Measurements from ENCODE around the gene CNPY3. TPM values are rescaled to one million over a fixed set of nuclear protein-coding genes. Genes with fewer than 3 reads are reported as not detected.
A peak's percentile ranks its signal among the peaks of the same experiment; 100 is the strongest.

CNPY3 gene
- total and polyA plus RNA-seq, 8 donors: 59.2 to 74.1 (median 66.2) TPM

- Histone ChIP-seq H3K9me3 (no peaks in the 10 kb centered on the region), H3K27me3 (peaks cover 0 to 18% of the 10 kb centered on the region in 2 donors), H3K4me1 (peaks cover 0 to 7% of the 10 kb centered on the region in 2 donors), H3K27ac (no peak overlapping the region), H3K36me3 (no peaks in the 10 kb centered on the region), H3K4me3 (no peak overlapping the region)
- ATAC-seq (no peak), DNase-seq (no peak)
- intact Hi-C loops (cut with DNase I): no loop called here
- no peak for TF ChIP-seq CTCF (IDR thresholded peaks at IDR 0.05)
These were observed 13.0 kb upstream of the CNPY3 start for GRCh38 chr6:42916288-42916687.

- Histone ChIP-seq H3K9me3 (no peaks in the 10 kb centered on the region), H3K4me3 (no peak overlapping the region), H3K27me3 (peaks cover 0 to 11% of the 10 kb centered on the region in 2 donors), H3K36me3 (no peaks in the 10 kb centered on the region), H3K4me1 (peaks cover 0 to 14% of the 10 kb centered on the region in 2 donors), H3K27ac (no peak overlapping the region)
- intact Hi-C loops (cut with DNase I): no loop called here
- no peak for TF ChIP-seq CTCF (IDR thresholded peaks at IDR 0.05)
- ATAC-seq (no peak), DNase-seq (no peak)
These were observed 7.5 kb upstream of the CNPY3 start for GRCh38 chr6:42921801-42922200.

GRCh38 chr6:42923666-42924065 lies 5.6 kb upstream of the CNPY3 start:
- no peak for DNase-seq
- Histone ChIP-seq H3K36me3 (no peaks in the 10 kb centered on the region), H3K9me3 (no peaks in the 10 kb centered on the region), H3K27me3 (peaks cover 0 to 11% of the 10 kb centered on the region in 2 donors), H3K27ac (no peak overlapping the region), H3K4me3 (no peak overlapping the region), H3K4me1 (peaks cover 3 to 26% of the 10 kb centered on the region in 2 donors)
- TF ChIP-seq CTCF (IDR thresholded peaks at IDR 0.05): no peak
- intact Hi-C loops (cut with DNase I): no loop called here
- ATAC-seq: peak; percentile 52

- no peak for TF ChIP-seq CTCF (IDR thresholded peaks at IDR 0.05)
- no peak for ATAC-seq
- no peaks in the 10 kb centered on the region for H3K36me3 ChIP-seq
- H3K4me3 ChIP-seq: no peak overlapping the region
- H3K9me3 ChIP-seq: no peaks in the 10 kb centered on the region
- H3K4me1 ChIP-seq: peaks cover 8 to 34% of the 10 kb centered on the region in 2 donors
- no peak for DNase-seq
- no peak overlapping the region for H3K27ac ChIP-seq
- intact Hi-C loops (cut with DNase I): no loop called here
- H3K27me3 ChIP-seq: peaks cover 0 to 11% of the 10 kb centered on the region in 2 donors
These were observed 3.9 kb upstream of the CNPY3 start for GRCh38 chr6:42925248-42925857.

GRCh38 chr6:42929821-42930360 lies 611 bp downstream of the CNPY3 start:
- intact Hi-C loops (cut with DNase I): no loop called here
- no peak for TF ChIP-seq CTCF (IDR thresholded peaks at IDR 0.05)
- peak in 3 of 4 donors; percentile 54 to 71 (median 66) for DNase-seq
- peaks cover 0 to 8% of the 10 kb centered on the region in 2 donors for H3K27me3 ChIP-seq
- peak overlapping the region; percentile 94 to 98 for H3K27ac ChIP-seq
- ATAC-seq: peak; percentile 40
- no peaks in the 10 kb centered on the region for H3K9me3 ChIP-seq
- H3K4me1 ChIP-seq: peaks cover 21 to 65% of the 10 kb centered on the region in 2 donors
- H3K36me3 ChIP-seq: peaks cover 0 to 13% of the 10 kb centered on the region in 2 donors
- peak overlapping the region; percentile 80 to 96 for H3K4me3 ChIP-seq

Data from left lung (tissue), 10 donors.